HG02970 (cell line): ENCODE results near the gene CDHR2.
"Not testable (repeated sequence)": the region's sequence is repeated elsewhere in the genome, so short reads cannot be mapped to it uniquely, and the experiment has no call there.

Experiments used
- ATAC-seq: cut with Tn5 transposase; IDR thresholded peaks from one replicate; pipeline ENCODE4 v1.9.1; 2021; ENCODE audit warnings: mild to moderate bottlenecking, moderate library complexity, moderate number of reproducible peaks; ENCODE audit not compliant: unreplicated experiment, low FRiP score

Gene CDHR2

DNA sequence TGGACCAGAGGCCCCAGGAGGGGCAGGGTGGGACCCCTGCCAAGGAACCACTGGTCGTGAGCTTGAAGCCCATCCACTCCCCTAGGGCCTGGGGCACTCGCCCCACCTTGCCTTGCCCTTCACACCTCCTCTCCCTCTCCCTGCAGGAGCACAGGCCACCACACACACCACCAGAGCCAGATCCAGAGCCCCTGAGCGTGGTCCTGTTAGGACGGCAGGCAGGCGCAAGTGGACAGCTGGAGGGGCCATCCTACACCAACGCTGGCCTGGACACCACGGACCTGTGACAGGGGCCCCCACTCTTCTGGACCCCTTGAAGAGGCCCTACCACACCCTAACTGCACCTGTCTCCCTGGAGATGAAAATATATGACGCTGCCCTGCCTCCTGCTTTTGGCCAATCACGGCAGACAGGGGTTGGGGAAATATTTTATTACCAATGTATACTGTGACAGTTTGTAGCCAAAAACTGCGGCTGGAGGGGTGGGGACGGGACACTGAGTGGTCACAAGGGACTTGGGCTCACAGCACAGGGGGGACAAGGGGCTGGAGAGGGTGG is 46.3 kb downstream of the CDHR2 start:
- no peak for ATAC-seq

- no peak for ATAC-seq
Observed at GRCh38 chr5:176596069-176596644, 47.0 kb downstream of the CDHR2 start.

DNA sequence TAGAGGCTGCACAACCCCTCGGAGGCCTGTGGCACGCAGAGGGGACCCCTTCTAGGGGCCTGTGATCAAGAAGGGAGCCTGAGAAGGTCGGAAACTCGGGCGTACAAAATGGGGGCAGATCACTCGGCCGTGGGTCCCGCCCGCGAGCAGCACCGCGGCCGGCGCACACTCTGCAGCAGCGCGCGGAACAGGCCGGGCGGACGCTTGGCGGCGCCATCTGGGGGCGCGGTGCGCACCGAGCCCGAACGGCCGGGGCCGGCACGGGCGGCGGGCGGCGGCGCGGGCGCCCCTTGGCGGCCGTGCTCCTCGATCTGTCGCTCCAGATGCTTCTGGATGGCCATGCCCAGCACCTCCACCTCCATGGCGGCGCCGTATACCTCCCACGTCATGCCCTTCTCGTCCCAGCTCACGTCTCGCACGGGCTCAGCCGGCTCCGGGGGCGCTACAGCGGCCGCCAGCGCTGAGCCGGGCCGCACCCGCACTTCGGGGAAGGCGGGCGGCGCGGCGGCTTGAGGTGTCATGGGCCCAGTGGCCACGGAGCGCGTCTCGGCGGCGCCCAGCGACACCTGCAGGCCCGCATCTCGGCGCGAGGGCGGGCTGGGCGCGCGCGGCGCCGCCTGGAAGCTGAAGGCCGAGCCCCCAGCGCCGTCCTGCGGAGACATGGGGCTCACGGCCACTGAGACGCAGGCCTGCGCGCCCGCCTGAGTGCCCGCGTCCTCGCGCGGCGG is 47.7 kb downstream of the CDHR2 start:
- ATAC-seq = peak; percentile 46

- ATAC-seq = no peak
Observed at GRCh38 chr5:176597417-176598389, 48.6 kb downstream of the CDHR2 start.

- ATAC-seq = not testable (repeated sequence)
Observed at GRCh38 chr5:176599749-176600430, 50.7 kb downstream of the CDHR2 start.

DNA sequence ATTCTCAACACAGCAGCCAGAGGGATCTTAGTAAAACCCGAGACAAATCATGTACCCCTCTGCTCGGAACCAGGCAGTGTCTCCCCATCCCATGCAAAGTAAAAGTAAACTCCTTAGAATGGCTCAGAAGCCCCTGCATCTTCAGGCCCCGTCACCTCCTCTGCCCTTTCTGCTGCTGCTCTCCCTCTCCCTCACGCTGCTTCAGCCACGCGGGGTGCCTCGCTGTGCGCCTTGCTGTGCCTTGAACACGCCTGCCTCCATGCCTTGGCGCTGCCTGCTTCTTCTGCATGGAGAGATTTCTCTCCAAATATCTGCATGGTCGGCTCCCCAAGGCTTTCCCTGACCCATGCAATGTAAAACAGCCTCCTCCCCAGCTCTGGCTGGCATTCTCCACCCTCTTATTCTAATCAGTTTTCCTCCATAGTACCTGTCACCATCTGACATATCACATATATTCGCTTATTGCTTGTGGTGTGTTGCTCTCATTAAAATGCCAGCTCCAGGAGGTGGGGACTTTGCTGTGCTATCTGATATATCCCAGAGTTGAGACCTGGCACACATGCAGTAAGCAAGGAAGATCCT is 52.9 kb downstream of the CDHR2 start:
- no peak for ATAC-seq

DNA sequence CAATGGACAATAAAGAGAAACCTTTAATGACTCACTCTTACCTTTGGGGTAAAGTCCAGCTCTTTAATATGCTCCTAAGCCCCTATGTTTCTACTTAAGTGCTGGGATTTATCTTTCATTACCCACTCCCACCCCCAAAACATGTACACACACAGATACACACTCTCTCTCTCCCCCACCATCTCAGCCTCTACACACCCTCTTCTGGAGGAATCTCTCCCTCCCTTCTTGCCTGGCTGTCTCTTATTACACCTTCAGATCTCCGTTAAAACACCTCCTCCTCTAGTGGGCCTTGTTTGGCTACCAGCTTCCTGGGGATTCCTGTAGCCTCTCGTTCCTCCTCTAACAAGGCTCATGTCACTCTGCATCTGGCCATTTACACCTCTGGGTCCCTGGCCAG is 53.9 kb downstream of the CDHR2 start:
- ATAC-seq = no peak

DNA sequence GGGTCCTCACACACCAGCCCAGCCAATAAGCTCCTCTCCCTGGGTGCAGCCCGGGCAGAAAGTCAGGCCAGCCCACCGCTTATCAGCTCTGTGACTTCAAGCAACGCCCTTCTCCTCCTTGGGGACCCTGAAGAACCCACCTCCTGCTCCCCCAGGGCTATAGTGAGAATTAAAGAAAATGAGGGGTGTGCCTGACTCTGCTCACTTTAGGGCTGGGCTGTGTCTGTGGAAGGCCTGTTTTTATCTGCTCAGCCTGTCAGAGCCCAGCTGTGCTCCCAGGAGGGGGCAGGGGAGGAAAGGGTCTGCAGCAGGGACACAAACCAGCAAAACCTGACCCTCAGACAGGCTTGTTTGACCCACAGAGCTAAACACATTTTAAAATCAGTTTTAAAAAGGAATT is 56.9 kb downstream of the CDHR2 start:
- no peak for ATAC-seq

GRCh38 chr5:176606875-176607274 is 57.7 kb downstream of the CDHR2 start:
- no peak for ATAC-seq

DNA sequence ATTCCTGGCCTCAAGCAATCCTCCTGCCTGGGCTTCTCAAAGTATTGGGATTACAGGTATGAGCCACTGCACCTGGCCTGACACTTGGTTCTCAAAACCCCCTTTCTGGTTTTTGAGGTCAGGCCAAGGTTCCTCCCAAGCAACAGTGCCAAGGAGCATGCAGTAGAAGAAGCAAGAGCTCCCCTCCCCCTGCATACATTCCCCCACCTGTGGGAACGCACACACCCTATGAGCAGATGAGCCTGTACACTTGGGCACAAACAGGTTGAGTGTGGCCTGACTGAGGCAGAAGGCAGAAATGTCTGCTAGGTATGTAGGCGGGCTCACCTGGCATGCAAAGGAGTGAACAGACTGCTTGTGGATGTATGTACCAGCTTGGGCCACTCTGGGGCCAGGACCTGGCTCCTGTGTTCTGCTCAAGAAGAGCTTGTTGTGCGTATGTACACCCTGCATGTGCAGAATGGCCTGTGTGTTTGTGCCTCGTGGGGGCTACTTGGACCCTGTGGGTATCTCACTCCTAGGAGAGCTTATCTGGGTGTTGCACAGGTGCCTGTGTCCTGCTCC is 59.1 kb downstream of the CDHR2 start:
- ATAC-seq = no peak

DNA sequence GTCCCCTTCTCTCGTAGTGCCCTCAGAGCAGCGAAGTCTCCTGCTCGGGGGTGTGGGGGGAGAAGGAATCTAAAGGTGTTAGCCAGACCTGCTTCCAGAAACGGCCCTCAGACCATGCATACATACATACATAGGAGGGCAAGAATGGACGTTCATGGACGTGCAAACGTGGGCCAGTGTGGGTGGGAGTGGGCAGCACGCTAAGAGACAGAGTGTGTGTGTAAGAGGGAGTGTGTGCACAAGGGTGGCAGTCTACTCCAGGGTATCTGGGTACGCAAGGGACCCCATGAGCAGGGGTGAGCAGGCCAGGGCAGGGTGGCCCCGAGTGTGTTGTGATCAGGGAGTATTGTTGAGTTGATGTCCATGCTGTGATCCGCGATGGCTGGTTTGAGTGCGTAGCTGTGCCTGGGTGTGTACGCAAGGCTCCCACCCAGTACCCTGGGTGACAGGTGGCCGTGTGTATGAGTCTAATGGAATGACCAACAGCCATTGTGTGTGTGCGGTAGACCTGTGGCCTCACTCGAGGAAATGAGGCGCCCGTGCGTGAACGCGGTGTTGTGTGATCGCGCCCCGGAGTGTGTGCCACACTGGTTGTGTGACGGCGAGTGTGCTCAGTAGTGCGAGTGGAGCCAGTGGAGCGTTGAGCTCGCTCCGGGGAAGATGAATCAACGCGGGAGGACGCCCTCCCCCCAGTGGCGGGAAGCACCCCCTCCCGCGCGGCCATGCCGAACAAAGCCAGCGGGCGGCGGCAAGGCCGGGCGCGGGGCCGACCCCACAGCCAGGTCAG is 60.0 kb downstream of the CDHR2 start:
- ATAC-seq = peak; percentile 14

- peak; percentile 74 for ATAC-seq
Observed at GRCh38 chr5:176609724-176610434, 60.7 kb downstream of the CDHR2 start, which contains the start of gene GPRIN1. TSS of gene GPRIN1 (minus strand) at chr5:176610156. CDS start at chr5:176599834, 10,322 bp downstream.

GRCh38 chr5:176610435-176610773 is 61.3 kb downstream of the CDHR2 start:
- no peak for ATAC-seq

- ATAC-seq = no peak
Observed at GRCh38 chr5:176611435-176611834, 62.3 kb downstream of the CDHR2 start.

- no peak for ATAC-seq
Observed at GRCh38 chr5:176612008-176612407, 62.9 kb downstream of the CDHR2 start.

- no peak for ATAC-seq
Observed at GRCh38 chr5:176612855-176613254, 63.7 kb downstream of the CDHR2 start.

DNA sequence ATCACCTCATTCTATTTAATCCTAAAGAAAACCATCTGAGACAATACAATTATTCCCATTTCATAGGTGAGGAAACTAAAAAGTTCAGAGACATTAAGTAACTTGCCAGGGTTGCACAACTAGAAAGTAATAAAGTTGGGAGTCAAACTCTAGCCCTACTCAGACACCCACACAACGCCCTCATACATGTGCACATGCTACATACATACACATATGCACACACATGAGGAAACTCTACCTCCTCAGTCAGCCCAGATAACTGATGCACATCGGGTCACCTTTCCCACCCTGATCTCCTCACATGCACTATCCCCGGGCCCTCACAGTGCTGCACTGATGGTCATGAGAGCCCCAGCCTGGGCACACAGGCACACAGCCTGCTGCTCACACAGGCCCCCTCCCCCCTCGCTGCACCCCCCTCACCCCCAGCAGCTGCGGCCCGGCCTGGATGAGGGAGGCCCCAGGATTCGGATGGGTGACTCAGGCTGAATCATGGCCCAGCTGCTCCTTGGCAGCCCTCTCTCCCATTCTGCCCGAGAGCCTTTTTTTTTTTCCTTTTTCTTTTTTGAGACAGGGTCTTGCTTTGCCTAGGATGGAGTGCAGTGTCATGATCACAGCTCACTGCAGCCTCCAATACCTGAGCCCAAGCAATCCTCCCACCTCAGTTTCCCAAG is 65.8 kb downstream of the CDHR2 start:
- no peak for ATAC-seq

DNA sequence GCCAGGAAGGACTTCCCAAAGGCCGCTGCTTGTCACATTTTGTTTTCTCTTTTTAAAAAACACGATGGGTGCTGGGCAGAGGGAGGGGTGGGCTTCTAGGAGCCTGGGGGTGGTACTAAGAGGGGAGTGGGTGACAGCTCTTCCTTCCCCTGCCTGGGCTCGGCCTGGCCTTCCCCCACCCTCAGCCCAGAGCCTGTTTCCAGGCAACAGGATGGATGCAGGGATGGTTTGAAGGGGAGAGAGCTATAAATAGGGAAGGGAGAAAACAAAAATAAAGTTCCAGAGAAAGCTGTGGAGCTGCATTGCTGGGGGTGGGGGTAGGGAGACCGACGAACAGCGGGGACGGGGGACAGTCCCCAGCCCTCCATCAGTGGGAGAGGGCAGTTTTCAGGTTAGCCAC is 67.4 kb downstream of the CDHR2 start:
- no peak for ATAC-seq
